Stimulated activated CD8-positive, alpha-beta memory T cell treated with anti-CD3 and anti-CD28 coated beads, Interleukin-4, amount 100 ng/mL, for 1 hour (primary cell): ENCODE measurements around the gene CNOT3.
A peak's percentile ranks its signal among the peaks of the same experiment; 100 is the strongest.

Source experiments
- DNase-seq, 2 donors: peaks; one replicate each; pipeline ENCODE4 v3.0.0-alpha.2; 2020; ENCODE audit warnings: low read depth in 2 of 2, low spot score in 1 of 2

The CNOT3 gene

GRCh38 chr19:54149021-54149812 lies 11.7 kb downstream of the CNOT3 start:
- no peak for DNase-seq

- no peak for DNase-seq
Observed at GRCh38 chr19:54151362-54152035, 13.9 kb downstream of the CNOT3 start.

- DNase-seq: no peak
Observed at GRCh38 chr19:54152267-54152666, 14.7 kb downstream of the CNOT3 start.

GRCh38 chr19:54152878-54153524 lies 15.4 kb downstream of the CNOT3 start:
- no peak for DNase-seq

GRCh38 chr19:54153731-54154326 lies 16.3 kb downstream of the CNOT3 start:
- DNase-seq: no peak

GRCh38 chr19:54154603-54155345 lies 17.2 kb downstream of the CNOT3 start:
- DNase-seq: no peak

GRCh38 chr19:54155694-54156093 lies 18.1 kb downstream of the CNOT3 start:
- no peak for DNase-seq

- no peak for DNase-seq
Observed at GRCh38 chr19:54156490-54156889, 18.9 kb downstream of the CNOT3 start.

GRCh38 chr19:54156953-54157352 lies 19.4 kb downstream of the CNOT3 start:
- no peak for DNase-seq

GRCh38 chr19:54158812-54159351 lies 21.3 kb downstream of the CNOT3 start:
- no peak for DNase-seq

GRCh38 chr19:54159352-54160181 lies 22.0 kb downstream of the CNOT3 start, which contains the start of gene LENG1:
Gene LENG1 (minus strand): TSS chr19:54159721. CDS start chr19:54159695, 26 bp downstream.
- peak; percentile 94 to 98 for DNase-seq

GRCh38 chr19:54160182-54160811 lies 22.7 kb downstream of the CNOT3 start:
- DNase-seq: no peak

- no peak for DNase-seq
Observed at GRCh38 chr19:54160854-54161253, 23.3 kb downstream of the CNOT3 start.

- DNase-seq: peak; percentile 56 to 57
Observed at GRCh38 chr19:54162241-54162805, 24.8 kb downstream of the CNOT3 start.

GRCh38 chr19:54162884-54163283 lies 25.3 kb downstream of the CNOT3 start:
- DNase-seq: no peak

GRCh38 chr19:54164369-54165068 lies 27.0 kb downstream of the CNOT3 start:
- DNase-seq: peak in 1 of 2 donors; percentile 31

GRCh38 chr19:54165222-54165621 lies 27.7 kb downstream of the CNOT3 start:
- DNase-seq: no peak
